Measurements from ENCODE around the gene OR2F2.

- TF ChIP-seq EZH2 (IDR thresholded peaks at IDR 0.05; ENCODE audit: borderline replicate concordance, low read length): no peak
- TF ChIP-seq, protein P1, sequence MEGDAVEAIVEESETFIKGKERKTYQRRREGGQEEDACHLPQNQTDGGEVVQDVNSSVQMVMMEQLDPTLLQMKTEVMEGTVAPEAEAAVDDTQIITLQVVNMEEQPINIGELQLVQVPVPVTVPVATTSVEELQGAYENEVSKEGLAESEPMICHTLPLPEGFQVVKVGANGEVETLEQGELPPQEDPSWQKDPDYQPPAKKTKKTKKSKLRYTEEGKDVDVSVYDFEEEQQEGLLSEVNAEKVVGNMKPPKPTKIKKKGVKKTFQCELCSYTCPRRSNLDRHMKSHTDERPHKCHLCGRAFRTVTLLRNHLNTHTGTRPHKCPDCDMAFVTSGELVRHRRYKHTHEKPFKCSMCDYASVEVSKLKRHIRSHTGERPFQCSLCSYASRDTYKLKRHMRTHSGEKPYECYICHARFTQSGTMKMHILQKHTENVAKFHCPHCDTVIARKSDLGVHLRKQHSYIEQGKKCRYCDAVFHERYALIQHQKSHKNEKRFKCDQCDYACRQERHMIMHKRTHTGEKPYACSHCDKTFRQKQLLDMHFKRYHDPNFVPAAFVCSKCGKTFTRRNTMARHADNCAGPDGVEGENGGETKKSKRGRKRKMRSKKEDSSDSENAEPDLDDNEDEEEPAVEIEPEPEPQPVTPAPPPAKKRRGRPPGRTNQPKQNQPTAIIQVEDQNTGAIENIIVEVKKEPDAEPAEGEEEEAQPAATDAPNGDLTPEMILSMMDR (conservative IDR thresholded peaks at IDR 0.05 in 1 of 2, IDR thresholded peaks at IDR 0.05 in 1 of 2; ENCODE audit: extremely low read depth in 1 of 2, insufficient read depth in 1 of 2, low read depth in 1 of 2, low read length in 2 of 2): peak in 1 of 2 donors; percentile 49
Measured at GRCh38 chr7:143901668-143902331, 33.2 kb upstream of the OR2F2 start, which contains the start of gene TCAF1.

Measured in mammary epithelial cell (primary cell).